H9 (cell line): ENCODE measurements around the gene ATF7. TPM values are rescaled to one million over a fixed set of nuclear protein-coding genes. Genes with fewer than 3 reads are reported as not detected.

Experiments used
- DNase-seq: peaks from one replicate; pipeline ENCODE4 v3.0.0-alpha.2; 2017
- H2AFZ ChIP-seq: one replicate; pipeline ENCODE4 v1.6.1; 2013; ENCODE audit warnings: mild to moderate bottlenecking, low read length, control low read depth, moderate library complexity
- H2AK5ac ChIP-seq: 2 replicates; pipeline ENCODE4 v1.6.1; 2013; ENCODE audit warnings: low read length, control low read depth, mixed read lengths; ENCODE audit not compliant: insufficient read length
- H2BK120ac ChIP-seq: one replicate; pipeline ENCODE4 v1.6.1; 2013; ENCODE audit warnings: low read depth, mild to moderate bottlenecking, low read length, control low read depth, inconsistent platforms; ENCODE audit not compliant: poor library complexity, severe bottlenecking
- H2BK12ac ChIP-seq: 2 replicates; pipeline ENCODE4 v1.6.1; 2013; ENCODE audit warnings: low read length, control low read depth, mixed read lengths, low read depth; ENCODE audit not compliant: insufficient read length
- H2BK15ac ChIP-seq: 2 replicates; pipeline ENCODE4 v1.6.1; 2013; ENCODE audit warnings: low read depth, low read length, control low read depth
- H2BK20ac ChIP-seq: one replicate; pipeline ENCODE4 v1.6.1; 2013; ENCODE audit warnings: low read depth, mild to moderate bottlenecking, low read length, control low read depth, inconsistent platforms; ENCODE audit not compliant: poor library complexity, severe bottlenecking
- H2BK5ac ChIP-seq: 2 replicates; pipeline ENCODE4 v1.6.1; 2013; ENCODE audit warnings: low read length, control low read depth, mixed read lengths; ENCODE audit not compliant: insufficient read length
- H3K14ac ChIP-seq: 2 replicates; pipeline ENCODE4 v1.6.1; 2013; ENCODE audit warnings: low read length, control low read depth; ENCODE audit not compliant: insufficient read depth
- H3K18ac ChIP-seq: 2 replicates; pipeline ENCODE4 v1.6.1; 2013; ENCODE audit warnings: low read depth, mild to moderate bottlenecking, mixed read lengths, low read length, control low read depth; ENCODE audit not compliant: insufficient read length
- H3K23ac ChIP-seq: 2 replicates; pipeline ENCODE4 v1.6.1; 2013; ENCODE audit warnings: low read length, control low read depth, mixed read lengths, low read depth; ENCODE audit not compliant: insufficient read length
- H3K23me2 ChIP-seq: 2 replicates; pipeline ENCODE4 v1.6.1; 2013; ENCODE audit warnings: low read depth, mild to moderate bottlenecking, mixed read lengths, low read length, control low read depth; ENCODE audit not compliant: insufficient read length, poor library complexity, severe bottlenecking
- H3K27ac ChIP-seq: 2 replicates; pipeline ENCODE4 v1.5.1; 2013; ENCODE audit warnings: low read length, control low read depth, mixed read lengths, low read depth; ENCODE audit not compliant: insufficient read length
- H3K27me3 ChIP-seq: 2 replicates; pipeline ENCODE4 v1.6.1; 2013; ENCODE audit warnings: low read length, control low read depth, inconsistent platforms; ENCODE audit not compliant: insufficient read depth
- H3K4ac ChIP-seq: 2 replicates; pipeline ENCODE4 v1.6.1; 2013; ENCODE audit warnings: low read depth, mild to moderate bottlenecking, control low read depth, inconsistent platforms, low read length, moderate library complexity
- H3K4me1 ChIP-seq: 2 replicates; pipeline ENCODE4 v1.6.1; 2013; ENCODE audit warnings: low read length, control low read depth, inconsistent platforms; ENCODE audit not compliant: insufficient read depth
- H3K4me2 ChIP-seq: 2 replicates; pipeline ENCODE4 v1.6.1; 2013; ENCODE audit warnings: low read length, control low read depth, mixed read lengths; ENCODE audit not compliant: insufficient read length, insufficient read depth
- H3K56ac ChIP-seq: 2 replicates; pipeline ENCODE4 v1.6.1; 2013; ENCODE audit warnings: low read depth, mild to moderate bottlenecking, mixed read lengths, low read length, control low read depth; ENCODE audit not compliant: insufficient read length
- H3K79me1 ChIP-seq: 2 replicates; pipeline ENCODE4 v1.6.1; 2013; ENCODE audit warnings: low read depth, mild to moderate bottlenecking, moderate library complexity, low read length, control low read depth, inconsistent platforms; ENCODE audit not compliant: insufficient read depth, poor library complexity, severe bottlenecking
- H3K79me2 ChIP-seq: 2 replicates; pipeline ENCODE4 v1.6.1; 2013; ENCODE audit warnings: low read length, control low read depth, inconsistent platforms; ENCODE audit not compliant: insufficient read depth
- H3K9ac ChIP-seq: 2 replicates; pipeline ENCODE4 v1.6.1; 2013; ENCODE audit warnings: low read length, control low read depth, mixed read lengths; ENCODE audit not compliant: insufficient read length; ENCODE audit errors: extremely low read depth
- H3K9me3 ChIP-seq: one replicate; pipeline ENCODE4 v1.6.1; 2013; ENCODE audit warnings: low read depth, low read length, inconsistent platforms; ENCODE audit not compliant: control insufficient read depth
- H3T11ph ChIP-seq: one replicate; pipeline ENCODE4 v1.6.1; 2013; ENCODE audit warnings: mild to moderate bottlenecking, low read length, control low read depth, inconsistent platforms
- H4K20me1 ChIP-seq: one replicate; pipeline ENCODE4 v1.6.1; 2013; ENCODE audit not compliant: control insufficient read depth, insufficient read length, insufficient read depth
- H4K5ac ChIP-seq: 2 replicates; pipeline ENCODE4 v1.6.1; 2013; ENCODE audit warnings: low read depth, mild to moderate bottlenecking, mixed read lengths, low read length, control low read depth; ENCODE audit not compliant: insufficient read length
- H4K8ac ChIP-seq: replicated peaks from 2 replicates; pipeline ENCODE4 v1.6.1; 2013; ENCODE audit warnings: low read length, control low read depth, mixed read lengths, low read depth; ENCODE audit not compliant: insufficient read length
- H4K91ac ChIP-seq: 2 replicates; pipeline ENCODE4 v1.6.1; 2013; ENCODE audit warnings: low read depth, mild to moderate bottlenecking, moderate library complexity, mixed read lengths, low read length, control low read depth; ENCODE audit not compliant: insufficient read length
- H3K27ac Mint-ChIP-seq, 3 experiments: 2 replicates in 2 of 3; 3 replicates in 1 of 3; pipeline ENCODE4 v1.8.0; 2020 to 2021; ENCODE audit warnings: mixed read lengths in 3 of 3, mild to moderate bottlenecking in 1 of 3, moderate library complexity in 1 of 3
- H3K27me3 Mint-ChIP-seq: 2 replicates; pipeline ENCODE4 v1.8.0; 2021; ENCODE audit warnings: low read depth, mild to moderate bottlenecking, moderate library complexity, mixed read lengths
- H3K36me3 Mint-ChIP-seq, 3 experiments: 2 replicates in 2 of 3; 3 replicates in 1 of 3; pipeline ENCODE4 v1.8.0; 2020 to 2021; ENCODE audit warnings: low read depth in 3 of 3, mixed read lengths in 3 of 3; ENCODE audit not compliant: insufficient read depth in 1 of 3
- H3K4me1 Mint-ChIP-seq, 2 experiments: 2 replicates each; pipeline ENCODE4 v1.8.0; 2020; ENCODE audit warnings: mixed read lengths in 2 of 2
- H3K4me3 Mint-ChIP-seq, 2 experiments: 2 replicates in 1 of 2; 3 replicates in 1 of 2; pipeline ENCODE4 v1.8.0; 2020 to 2021; ENCODE audit warnings: mild to moderate bottlenecking in 2 of 2, mixed read lengths in 2 of 2, moderate library complexity in 1 of 2
- H3K9me3 Mint-ChIP-seq, 2 experiments: 2 replicates in 1 of 2; 3 replicates in 1 of 2; pipeline ENCODE4 v1.8.0; 2020; ENCODE audit warnings: mild to moderate bottlenecking in 2 of 2, mixed read lengths in 2 of 2, moderate library complexity in 1 of 2
- CTCF ChIP-seq: fragments of 200-600 bp; sonication (generic); conservative IDR thresholded peaks from 3 replicates; pipeline ENCODE4 v1.8.0; 2021; ENCODE audit warnings: antibody characterized with exemption, mild to moderate bottlenecking
- WGBS: extraction: QIAGEN DNeasy Blood & Tissue Kit; methylation state at CpG from one replicate; pipeline ENCODE4 v1.1.7; 2013; ENCODE audit warnings: missing lambda C conversion rate, low lambda C conversion rate, mixed read lengths; ENCODE audit not compliant: insufficient read length; ENCODE audit errors: extremely low coverage; 5-methylcytosine and 5-hydroxymethylcytosine counted together
- total RNA-seq: library from RNA; stranded (reverse); gene quantifications from 2 replicates; pipeline ENCODE4 v1.2.1, GENCODE V29; 2021

ATF7 gene
- total RNA-seq, 1 experiment from 2014 or later, result 17.7 TPM

DNA sequence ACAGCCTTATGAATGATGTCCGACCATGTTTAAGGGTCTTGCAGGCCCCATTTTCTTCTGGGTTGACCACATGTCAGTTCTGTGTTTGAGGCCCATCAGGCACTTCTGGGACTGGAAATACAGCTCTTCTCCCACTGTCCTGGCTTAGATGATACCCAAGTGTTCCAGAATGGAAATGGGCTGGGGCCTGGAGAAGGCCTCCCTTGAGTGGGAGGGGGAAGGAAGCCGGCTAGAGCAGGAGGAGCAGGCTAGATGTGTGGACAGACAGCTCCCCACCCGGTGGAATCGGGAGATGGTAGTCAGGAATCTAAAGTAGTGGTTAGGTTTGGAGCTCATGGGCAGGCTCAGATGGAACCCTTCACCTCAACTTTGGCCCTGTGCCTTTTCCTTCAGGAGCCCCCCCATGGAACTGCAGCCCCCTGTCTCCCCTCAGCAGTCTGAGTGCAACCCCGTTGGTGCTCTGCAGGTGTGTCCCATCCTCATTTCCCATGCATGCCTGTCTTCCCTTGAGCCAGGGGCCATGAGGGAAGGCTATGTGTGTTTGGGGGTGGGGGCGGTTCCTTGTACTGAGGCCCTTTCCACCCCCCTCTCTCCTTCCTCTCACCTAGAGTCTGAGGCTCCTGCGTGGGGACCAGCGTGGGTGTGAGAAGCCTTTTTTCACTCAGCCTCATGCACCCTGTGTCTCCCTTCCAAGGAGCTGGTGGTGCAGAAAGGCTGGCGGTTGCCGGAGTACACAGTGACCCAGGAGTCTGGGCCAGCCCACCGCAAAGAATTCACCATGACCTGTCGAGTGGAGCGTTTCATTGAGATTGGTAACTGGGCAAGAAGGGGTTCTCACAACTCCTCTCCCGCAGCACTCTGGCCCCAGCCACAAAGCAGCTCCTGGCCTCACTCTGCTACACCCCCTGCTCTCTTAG lies 121.9 kb downstream of the ATF7 start:
- no peak overlapping the region for H3K4me2 ChIP-seq
- no peak overlapping the region for H2AFZ ChIP-seq
- no peak overlapping the region for H2BK5ac ChIP-seq
- Mint-ChIP-seq H3K4me1 (peaks cover 18 to 25% of the 10 kb centered on the region in 2 experiments), H3K27me3 (no peaks in the 10 kb centered on the region), H3K36me3 (peaks cover 19 to 36% (median 29%) of the 10 kb centered on the region in 3 experiments), H3K27ac (no peak overlapping the region; a peak in 1 of 7 replicates), H3K4me3 (peak overlapping the region in 1 of 2 experiments; percentile 11; a peak in 1 of 5 replicates), H3K9me3 (no peaks in the 10 kb centered on the region)
- no peak overlapping the region for H2BK12ac ChIP-seq
- H3K9me3 ChIP-seq, result no peaks in the 10 kb centered on the region
- no peaks in the 10 kb centered on the region for H4K20me1 ChIP-seq
- no peak overlapping the region for H3K27ac ChIP-seq
- no peak overlapping the region for H3K9ac ChIP-seq
- H4K91ac ChIP-seq, result no peak overlapping the region
- H3K18ac ChIP-seq, result no peak overlapping the region
- H2BK120ac ChIP-seq, result no peak overlapping the region
- H2BK20ac ChIP-seq, result no peak overlapping the region
- H3K79me2 ChIP-seq, result no peaks in the 10 kb centered on the region; the same call in 1 of the 2 replicates
- no peak for TF ChIP-seq CTCF
- no peak overlapping the region for H3K23ac ChIP-seq
- H3K23me2 ChIP-seq, result peaks cover 13% of the 10 kb centered on the region
- H3K4me1 ChIP-seq, result no peaks in the 10 kb centered on the region
- no peak overlapping the region for H2BK15ac ChIP-seq
- no peak overlapping the region for H3T11ph ChIP-seq
- no CpG with 5 or more reads among the region's 14 CpGs for WGBS
- DNase-seq, result no peak
- H4K5ac ChIP-seq, result no peak overlapping the region
- no peak overlapping the region for H3K14ac ChIP-seq
- no peak overlapping the region for H3K56ac ChIP-seq
- no peak overlapping the region for H3K4ac ChIP-seq
- no peaks in the 10 kb centered on the region for H3K27me3 ChIP-seq
- peaks cover 5% of the 10 kb centered on the region for H3K79me1 ChIP-seq
- no peak overlapping the region for H4K8ac ChIP-seq
- H2AK5ac ChIP-seq, result no peak overlapping the region
